ENCODE measurements around the gene VIP. TPM values are rescaled to one million over a fixed set of nuclear protein-coding genes. Genes with fewer than 3 reads are reported as not detected.

VIP gene
- total RNA-seq, 1 donor from 2014 or later = not detected

DNA sequence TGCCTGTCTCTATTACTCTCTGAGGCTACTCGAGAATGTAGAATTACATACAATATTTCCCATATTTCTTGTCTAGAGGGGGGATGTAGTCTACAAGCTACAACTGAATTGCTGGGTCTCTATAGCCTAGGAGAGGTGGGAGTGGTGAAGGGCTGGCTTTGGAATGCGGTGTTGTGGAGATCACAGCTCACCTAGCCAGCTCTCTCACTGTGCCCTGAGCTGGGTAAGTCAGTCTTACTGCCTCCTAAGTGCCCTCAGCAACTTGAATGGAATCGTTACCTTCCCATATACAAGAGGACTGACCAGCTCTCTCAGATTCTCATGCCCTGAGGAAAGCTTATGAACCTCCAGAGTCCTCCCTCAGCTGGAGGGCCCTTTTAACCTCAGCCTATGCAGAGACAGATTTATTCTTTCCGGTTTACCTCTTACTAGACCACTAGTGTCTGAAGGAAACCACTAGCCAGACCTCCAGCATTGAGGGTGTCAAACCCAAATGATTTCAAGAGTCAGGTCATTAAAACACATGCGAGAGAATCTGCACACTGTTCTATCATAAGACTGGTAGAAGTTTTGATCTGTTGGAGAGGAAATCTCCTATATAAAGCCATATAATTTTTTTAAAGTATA, 20.6 kb downstream of the VIP start:
- no peak overlapping the region for H3K27ac ChIP-seq (ENCODE audit: low read depth, low read length)
- no peaks in the 10 kb centered on the region for H3K27me3 ChIP-seq (ENCODE audit: control insufficient read depth in 3 of 3, insufficient read depth in 3 of 3, low read length in 3 of 3)
- no peaks in the 10 kb centered on the region for H3K4me1 ChIP-seq (ENCODE audit: control insufficient read depth in 3 of 3, insufficient read depth in 3 of 3, low read length in 3 of 3)
- H3K9me3 ChIP-seq (ENCODE audit: control insufficient read depth in 3 of 3, low read length in 3 of 3) = no peaks in the 10 kb centered on the region
- H3K36me3 ChIP-seq (ENCODE audit: control insufficient read depth in 3 of 3, insufficient read depth in 3 of 3, low read length in 3 of 3) = no peaks in the 10 kb centered on the region
- H3K4me3 ChIP-seq (ENCODE audit: low read length in 3 of 3) = no peak overlapping the region
- no peak overlapping the region for H3K9ac ChIP-seq (ENCODE audit: low read depth in 1 of 3, low read length in 3 of 3)

GRCh38 chr6:152775428-152775827, 24.8 kb downstream of the VIP start:
- no peak overlapping the region for H3K27ac ChIP-seq (ENCODE audit: low read depth, low read length)
- H3K27me3 ChIP-seq (ENCODE audit: control insufficient read depth in 3 of 3, insufficient read depth in 3 of 3, low read length in 3 of 3) = no peaks in the 10 kb centered on the region

GRCh38 chr6:152776833-152777232, 26.2 kb downstream of the VIP start:
- Histone ChIP-seq H3K27ac (ENCODE audit: low read depth, low read length) (no peak overlapping the region), H3K36me3 (ENCODE audit: control insufficient read depth in 3 of 3, insufficient read depth in 3 of 3, low read length in 3 of 3) (no peaks in the 10 kb centered on the region), H3K4me3 (ENCODE audit: low read length in 3 of 3) (no peak overlapping the region), H3K27me3 (ENCODE audit: control insufficient read depth in 3 of 3, insufficient read depth in 3 of 3, low read length in 3 of 3) (no peaks in the 10 kb centered on the region), H3K4me1 (ENCODE audit: control insufficient read depth in 3 of 3, insufficient read depth in 3 of 3, low read length in 3 of 3) (no peaks in the 10 kb centered on the region), H3K9me3 (ENCODE audit: control insufficient read depth in 3 of 3, low read length in 3 of 3) (no peaks in the 10 kb centered on the region), H3K9ac (ENCODE audit: low read depth in 1 of 3, low read length in 3 of 3) (no peak overlapping the region)

More at GRCh38 chr6:152775428-152775827, 24.8 kb downstream of the VIP start:
- no peaks in the 10 kb centered on the region for H3K4me1 ChIP-seq (ENCODE audit: control insufficient read depth in 3 of 3, insufficient read depth in 3 of 3, low read length in 3 of 3)
- no peaks in the 10 kb centered on the region for H3K9me3 ChIP-seq (ENCODE audit: control insufficient read depth in 3 of 3, low read length in 3 of 3)
- no peak overlapping the region for H3K9ac ChIP-seq (ENCODE audit: low read depth in 1 of 3, low read length in 3 of 3)
- H3K4me3 ChIP-seq (ENCODE audit: low read length in 3 of 3) = no peak overlapping the region
- no peaks in the 10 kb centered on the region for H3K36me3 ChIP-seq (ENCODE audit: control insufficient read depth in 3 of 3, insufficient read depth in 3 of 3, low read length in 3 of 3)

DNA sequence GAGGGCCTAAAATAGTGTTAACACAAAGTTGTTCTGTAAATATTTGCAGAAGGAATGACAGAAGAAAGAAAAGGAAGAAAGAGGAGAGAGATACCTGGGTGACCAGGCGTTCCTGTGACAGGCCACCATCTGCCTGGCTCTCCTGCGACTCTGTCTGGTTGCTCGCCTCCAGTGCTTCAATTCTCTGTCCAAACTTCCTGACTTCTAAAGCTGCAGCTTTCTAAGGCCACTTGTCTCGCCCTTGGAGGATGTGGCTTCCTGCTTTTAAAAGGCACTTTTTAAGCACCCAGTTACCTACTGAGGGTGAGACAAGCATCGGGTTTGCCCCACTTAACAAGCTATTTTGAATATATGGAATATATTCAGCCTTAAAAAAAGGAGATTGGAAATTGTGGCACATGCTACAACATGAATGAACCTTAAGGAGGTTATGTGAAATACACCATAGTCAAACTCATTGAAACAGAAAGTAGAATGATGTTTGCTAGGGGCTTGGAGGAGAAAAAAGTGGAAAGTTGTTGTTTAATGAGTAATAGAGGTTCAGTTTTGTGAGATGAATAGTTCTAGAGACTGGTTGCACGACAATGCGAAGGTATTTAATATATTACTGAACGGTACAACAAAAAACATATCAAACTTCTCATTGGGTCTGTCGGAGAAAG, 32.8 kb downstream of the VIP start:
- Histone ChIP-seq H3K36me3 (ENCODE audit: control insufficient read depth in 3 of 3, insufficient read depth in 3 of 3, low read length in 3 of 3) (no peaks in the 10 kb centered on the region), H3K27ac (ENCODE audit: low read depth, low read length) (no peak overlapping the region), H3K4me1 (ENCODE audit: control insufficient read depth in 3 of 3, insufficient read depth in 3 of 3, low read length in 3 of 3) (no peaks in the 10 kb centered on the region), H3K4me3 (ENCODE audit: low read length in 3 of 3) (no peak overlapping the region), H3K9ac (ENCODE audit: low read depth in 1 of 3, low read length in 3 of 3) (no peak overlapping the region), H3K27me3 (ENCODE audit: control insufficient read depth in 3 of 3, insufficient read depth in 3 of 3, low read length in 3 of 3) (no peaks in the 10 kb centered on the region), H3K9me3 (ENCODE audit: control insufficient read depth in 3 of 3, low read length in 3 of 3) (no peaks in the 10 kb centered on the region)

DNA sequence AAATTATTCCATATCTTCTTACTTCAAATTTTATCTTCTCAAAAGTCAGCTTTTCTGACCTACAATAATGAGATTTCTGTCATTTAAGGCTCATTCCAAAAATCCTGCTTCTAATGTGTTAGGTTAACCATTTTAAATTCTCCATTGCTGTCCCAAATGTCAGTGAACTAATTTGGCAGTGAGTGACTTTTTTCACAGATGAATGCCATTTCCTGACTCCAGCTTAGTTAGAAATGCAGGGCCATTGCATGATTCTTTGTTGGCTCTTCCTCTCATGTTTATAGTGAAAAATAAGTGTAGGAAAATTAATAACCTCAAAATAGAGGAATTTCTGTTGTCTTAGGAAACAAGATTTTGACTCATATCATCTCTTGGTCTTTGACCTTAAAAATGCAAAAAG, 44.1 kb downstream of the VIP start:
- Histone ChIP-seq H3K4me1 (ENCODE audit: control insufficient read depth in 3 of 3, insufficient read depth in 3 of 3, low read length in 3 of 3) (no peaks in the 10 kb centered on the region), H3K9ac (ENCODE audit: low read depth in 1 of 3, low read length in 3 of 3) (no peak overlapping the region), H3K36me3 (ENCODE audit: control insufficient read depth in 3 of 3, insufficient read depth in 3 of 3, low read length in 3 of 3) (no peaks in the 10 kb centered on the region), H3K4me3 (ENCODE audit: low read length in 3 of 3) (no peak overlapping the region), H3K27me3 (ENCODE audit: control insufficient read depth in 3 of 3, insufficient read depth in 3 of 3, low read length in 3 of 3) (no peaks in the 10 kb centered on the region), H3K9me3 (ENCODE audit: control insufficient read depth in 3 of 3, low read length in 3 of 3) (no peaks in the 10 kb centered on the region), H3K27ac (ENCODE audit: low read depth, low read length) (no peak overlapping the region)

DNA sequence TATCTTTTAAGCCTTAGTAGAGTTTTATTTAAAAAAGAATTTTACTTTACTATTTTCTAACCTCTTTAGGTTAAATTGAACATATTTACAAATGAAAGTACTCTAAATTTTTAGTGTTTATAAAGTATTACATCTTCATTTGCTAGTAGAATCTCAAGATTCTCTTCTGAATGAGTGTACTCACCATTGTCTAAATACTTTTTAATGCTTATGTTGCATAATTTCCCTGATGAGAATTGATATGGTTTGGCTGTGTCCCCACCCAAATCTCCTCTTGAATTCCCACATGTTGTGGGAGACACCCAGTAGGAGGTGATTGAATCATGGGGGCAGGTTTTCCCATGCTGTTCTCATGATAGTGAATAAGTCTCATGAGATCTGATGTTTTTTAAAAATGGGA, 53.6 kb downstream of the VIP start:
- Histone ChIP-seq H3K4me1 (ENCODE audit: control insufficient read depth in 3 of 3, insufficient read depth in 3 of 3, low read length in 3 of 3) (no peaks in the 10 kb centered on the region), H3K36me3 (ENCODE audit: control insufficient read depth in 3 of 3, insufficient read depth in 3 of 3, low read length in 3 of 3) (no peaks in the 10 kb centered on the region), H3K4me3 (ENCODE audit: low read length in 3 of 3) (no peak overlapping the region), H3K27ac (ENCODE audit: low read depth, low read length) (no peak overlapping the region), H3K9me3 (ENCODE audit: control insufficient read depth in 3 of 3, low read length in 3 of 3) (no peaks in the 10 kb centered on the region), H3K9ac (ENCODE audit: low read depth in 1 of 3, low read length in 3 of 3) (no peak overlapping the region), H3K27me3 (ENCODE audit: control insufficient read depth in 3 of 3, insufficient read depth in 3 of 3, low read length in 3 of 3) (no peaks in the 10 kb centered on the region)

Other genes with a start within 250 kb of the VIP start
- gene SYNE1, start 113.4 kb upstream of the VIP start, total RNA-seq = 195 TPM
- gene MYCT1, start 52.9 kb upstream of the VIP start, total RNA-seq = 12.0 TPM
- 4.7 TPM for gene FBXO5, start 232.2 kb downstream of the VIP start, total RNA-seq